OCI-LY1 (cell line): ENCODE data around the gene OR12D2.

Experiments
- H2AFZ ChIP-seq: fragments of 200-600 bp; sonication (generic), shearing (Covaris generic); 2 replicates; pipeline ENCODE4 v1.6.0; 2014; ENCODE audit warnings: antibody characterized with exemption, mild to moderate bottlenecking, low read length
- H3F3A ChIP-seq: fragments of 200-600 bp; sonication (generic), shearing (Covaris generic); 2 replicates; pipeline ENCODE4 v1.6.0; 2014; ENCODE audit warnings: mild to moderate bottlenecking, antibody characterized with exemption, low read length, moderate library complexity; ENCODE audit not compliant: insufficient read depth
- H3K27ac ChIP-seq: fragments of 200-600 bp; sonication (generic); 2 replicates; pipeline ENCODE4 v1.5.1; 2014; ENCODE audit warnings: low read length, mixed run types, mild to moderate bottlenecking, low read depth; ENCODE audit not compliant: poor library complexity, severe bottlenecking
- H3K27me3 ChIP-seq: fragments of 200-600 bp; sonication (generic); 2 replicates; pipeline ENCODE4 v1.6.0; 2014; ENCODE audit warnings: antibody characterized with exemption, mild to moderate bottlenecking, low read length, moderate library complexity; ENCODE audit not compliant: insufficient read depth
- H3K36me3 ChIP-seq: fragments of 200-600 bp; sonication (generic); 2 replicates; pipeline ENCODE4 v1.6.1; 2014; ENCODE audit warnings: mild to moderate bottlenecking, antibody characterized with exemption, low read length, moderate library complexity, mixed read lengths; ENCODE audit not compliant: insufficient read depth
- H3K4me1 ChIP-seq: fragments of 200-600 bp; sonication (generic); 2 replicates; pipeline ENCODE4 v1.5.1; 2014; ENCODE audit warnings: mild to moderate bottlenecking, low read length, moderate library complexity; ENCODE audit not compliant: insufficient read depth, severe bottlenecking
- H3K4me2 ChIP-seq: fragments of 200-600 bp; sonication (generic), shearing (Covaris generic); 2 replicates; pipeline ENCODE4 v1.6.1; 2014; ENCODE audit warnings: low read length
- H3K4me3 ChIP-seq: fragments of 200-600 bp; sonication (generic); 2 replicates; pipeline ENCODE4 v1.5.1; 2014; ENCODE audit warnings: low read length, low read depth, mild to moderate bottlenecking, mixed read lengths; ENCODE audit not compliant: poor library complexity, severe bottlenecking
- H3K79me2 ChIP-seq: fragments of 200-600 bp; shearing (Covaris generic); 2 replicates; pipeline ENCODE4 v1.6.1; 2016; ENCODE audit warnings: mixed run types, low read length, mixed read lengths; ENCODE audit not compliant: insufficient read depth
- H3K9ac ChIP-seq: fragments of 200-600 bp; sonication (generic), shearing (Covaris generic); 2 replicates; pipeline ENCODE4 v1.6.1; 2014; ENCODE audit warnings: mild to moderate bottlenecking, low read length, mixed read lengths
- H3K9me2 ChIP-seq: fragments of 200-600 bp; sonication (generic), shearing (Covaris generic); 2 replicates; pipeline ENCODE4 v1.6.1; 2014; ENCODE audit warnings: low read depth, mild to moderate bottlenecking, low read length, mixed read lengths
- H3K9me3 ChIP-seq: fragments of 200-600 bp; shearing (Covaris generic); 2 replicates; pipeline ENCODE4 v1.6.1; 2014; ENCODE audit warnings: low read length, mixed read lengths
- H4K20me1 ChIP-seq: fragments of 200-600 bp; sonication (generic), shearing (Covaris generic); 2 replicates; pipeline ENCODE4 v1.6.0; 2016; ENCODE audit warnings: mild to moderate bottlenecking, low read length; ENCODE audit not compliant: insufficient read depth
- CTCF ChIP-seq: fragments of 200-600 bp; sonication (generic), shearing (Covaris generic); IDR thresholded peaks from 2 replicates; pipeline ENCODE4 v1.5.1; 2017; ENCODE audit warnings: mild to moderate bottlenecking, antibody characterized with exemption, low read length, moderate library complexity, mixed read lengths
- EZH2 ChIP-seq: fragments of 200-600 bp; sonication (generic), shearing (Covaris generic); IDR thresholded peaks from 2 replicates; pipeline ENCODE4 v1.8.0; 2017; ENCODE audit warnings: borderline replicate concordance, mixed run types, mild to moderate bottlenecking, antibody characterized with exemption, low read length, moderate library complexity, mixed read lengths

OR12D2 gene

GRCh38 chr6:29388533-29388932 is 6.9 kb upstream of the OR12D2 start:
- Histone ChIP-seq H3K4me3 (no peak overlapping the region), H3K9me2 (no peaks in the 10 kb centered on the region), H3K4me2 (no peak overlapping the region), H3K4me1 (no peaks in the 10 kb centered on the region), H4K20me1 (no peaks in the 10 kb centered on the region), H3K36me3 (no peaks in the 10 kb centered on the region), H3K27ac (no peak overlapping the region), H2AFZ (no peak overlapping the region), H3K9me3 (no peaks in the 10 kb centered on the region), H3F3A (no peaks in the 10 kb centered on the region), H3K9ac (no peak overlapping the region), H3K79me2 (no peaks in the 10 kb centered on the region), H3K27me3 (no peaks in the 10 kb centered on the region)
- no peak for TF ChIP-seq CTCF
- TF ChIP-seq EZH2 = no peak

GRCh38 chr6:29399525-29399924 is 4.1 kb downstream of the OR12D2 start:
- Histone ChIP-seq H3K4me1 (no peaks in the 10 kb centered on the region), H4K20me1 (no peaks in the 10 kb centered on the region), H3K27ac (no peak overlapping the region), H3K9me3 (no peaks in the 10 kb centered on the region), H3K9me2 (no peaks in the 10 kb centered on the region), H3K4me2 (no peak overlapping the region), H2AFZ (no peak overlapping the region), H3K9ac (no peak overlapping the region), H3K4me3 (no peak overlapping the region), H3K27me3 (no peaks in the 10 kb centered on the region), H3F3A (no peaks in the 10 kb centered on the region), H3K79me2 (no peaks in the 10 kb centered on the region), H3K36me3 (no peaks in the 10 kb centered on the region)
- TF ChIP-seq CTCF = no peak
- no peak for TF ChIP-seq EZH2

- Histone ChIP-seq H3F3A (no peaks in the 10 kb centered on the region), H3K36me3 (no peaks in the 10 kb centered on the region), H3K9ac (no peak overlapping the region), H3K9me2 (no peaks in the 10 kb centered on the region), H3K4me1 (no peaks in the 10 kb centered on the region), H3K27me3 (no peaks in the 10 kb centered on the region), H3K4me3 (no peak overlapping the region), H3K79me2 (no peaks in the 10 kb centered on the region), H3K9me3 (no peaks in the 10 kb centered on the region), H4K20me1 (no peaks in the 10 kb centered on the region), H3K27ac (no peak overlapping the region), H2AFZ (no peak overlapping the region), H3K4me2 (no peak overlapping the region)
- TF ChIP-seq EZH2 = no peak
- TF ChIP-seq CTCF = no peak
Measured at GRCh38 chr6:29403801-29404200, 8.4 kb downstream of the OR12D2 start.
